ENCODE measurements around the gene SORCS1.

- TF ChIP-seq CTCF (IDR thresholded peaks at IDR 0.05), result no peak
- no peak for TF ChIP-seq POLR2A (IDR thresholded peaks at IDR 0.05)
Observed at GRCh38 chr10:106716381-106716780, 448.1 kb downstream of the SORCS1 start.

Data from ovary (tissue), 3 donors.